ENCODE results near the gene NPLOC4.
A peak's percentile ranks its signal among the peaks of the same experiment; 100 is the strongest.

The NPLOC4 gene

DNA sequence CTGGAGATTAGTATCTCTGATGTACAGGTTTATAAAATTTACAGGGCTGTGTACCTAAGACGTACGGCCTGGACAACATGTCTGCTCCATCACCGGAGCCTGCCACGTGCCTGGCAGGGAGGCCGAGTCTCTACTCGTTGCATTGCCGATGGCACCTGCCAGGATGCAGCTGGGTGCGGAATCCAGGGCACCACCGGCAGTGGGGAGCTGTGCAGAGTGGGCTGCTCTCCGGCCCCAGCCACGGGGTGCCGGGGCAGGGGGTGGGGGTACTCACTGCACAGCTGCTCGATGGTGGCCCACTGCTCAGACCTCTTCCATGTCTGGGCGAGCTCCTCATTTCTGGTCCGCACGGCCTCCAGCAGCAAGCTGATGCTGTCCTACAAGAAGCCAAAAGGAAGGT, 71.7 kb downstream of the NPLOC4 start:
- no peak for DNase-seq (ENCODE audit: low read depth)

DNA sequence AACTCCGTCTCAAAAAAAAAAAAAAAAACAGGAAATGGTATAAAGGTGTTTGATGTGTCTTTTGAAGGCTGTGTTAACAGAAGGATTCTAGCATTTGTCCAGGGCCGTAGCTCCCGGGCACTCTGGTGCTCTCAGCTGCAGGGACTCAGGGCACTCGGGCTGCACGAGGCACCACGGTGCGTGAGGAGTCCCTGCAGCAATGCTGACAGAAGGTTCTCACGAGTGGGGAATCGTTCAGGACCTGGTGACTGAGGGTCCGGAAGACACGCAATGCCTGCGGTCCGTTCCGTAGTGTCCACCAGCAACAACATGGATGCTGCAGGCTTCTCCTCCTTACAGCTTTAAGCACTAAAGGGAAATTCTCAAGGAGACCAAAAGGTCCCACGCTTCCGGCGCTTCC, 72.1 kb downstream of the NPLOC4 start:
- DNase-seq (ENCODE audit: low read depth): no peak

DNA sequence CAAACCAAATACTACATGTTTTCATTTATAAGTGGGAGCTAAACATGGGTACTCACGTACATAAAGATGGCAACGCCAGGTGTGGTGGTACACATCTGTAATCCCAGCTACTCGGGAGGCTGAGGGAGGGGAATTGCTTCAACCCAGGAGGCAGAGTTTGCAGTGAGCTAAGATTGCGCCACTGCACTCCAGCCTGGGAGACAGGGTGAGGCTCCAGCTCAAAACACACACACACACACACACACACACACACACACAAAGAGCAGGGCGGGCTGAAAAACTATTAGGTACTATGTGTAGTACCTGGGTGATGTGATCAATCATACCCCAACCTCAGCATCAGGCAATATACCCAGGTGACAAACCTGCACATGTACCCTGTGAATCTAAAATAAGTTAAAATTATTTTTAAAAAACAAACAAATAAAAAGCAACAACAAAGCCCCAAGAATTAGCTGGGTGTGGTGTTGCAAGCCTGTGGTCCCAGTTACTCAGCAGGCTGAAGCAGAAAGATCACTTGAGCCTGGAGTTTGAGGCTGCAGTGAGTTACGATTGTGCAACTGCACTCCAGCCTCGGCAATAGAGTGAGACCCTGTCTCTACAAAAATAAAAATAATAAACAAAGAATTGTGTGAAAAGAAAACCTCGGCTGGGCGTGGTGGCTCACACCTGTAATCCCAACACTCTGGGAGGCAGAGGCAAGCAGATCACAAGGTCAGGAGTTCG, 72.9 kb downstream of the NPLOC4 start:
- peak; percentile 90 for DNase-seq (ENCODE audit: low read depth)

DNA sequence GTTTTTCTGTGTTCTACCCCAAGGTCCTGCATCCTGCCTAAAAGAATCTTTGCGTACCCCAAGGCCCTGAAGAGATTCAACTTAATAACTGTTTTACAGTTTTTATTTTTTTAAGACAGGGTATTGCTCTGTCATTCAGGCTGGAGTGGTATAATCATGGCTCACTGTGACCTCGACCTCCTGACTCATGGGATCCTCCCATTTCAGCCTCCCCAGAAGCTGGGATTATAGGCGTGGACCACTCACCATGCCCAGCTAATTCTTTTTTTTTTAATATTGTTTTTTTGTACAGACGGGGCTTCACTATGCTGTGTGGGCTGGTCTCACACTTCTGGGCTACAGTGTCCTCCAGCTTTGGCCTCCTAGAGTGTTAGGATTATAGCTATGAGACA, 75.4 kb downstream of the NPLOC4 start:
- no peak for DNase-seq (ENCODE audit: low read depth)

DNA sequence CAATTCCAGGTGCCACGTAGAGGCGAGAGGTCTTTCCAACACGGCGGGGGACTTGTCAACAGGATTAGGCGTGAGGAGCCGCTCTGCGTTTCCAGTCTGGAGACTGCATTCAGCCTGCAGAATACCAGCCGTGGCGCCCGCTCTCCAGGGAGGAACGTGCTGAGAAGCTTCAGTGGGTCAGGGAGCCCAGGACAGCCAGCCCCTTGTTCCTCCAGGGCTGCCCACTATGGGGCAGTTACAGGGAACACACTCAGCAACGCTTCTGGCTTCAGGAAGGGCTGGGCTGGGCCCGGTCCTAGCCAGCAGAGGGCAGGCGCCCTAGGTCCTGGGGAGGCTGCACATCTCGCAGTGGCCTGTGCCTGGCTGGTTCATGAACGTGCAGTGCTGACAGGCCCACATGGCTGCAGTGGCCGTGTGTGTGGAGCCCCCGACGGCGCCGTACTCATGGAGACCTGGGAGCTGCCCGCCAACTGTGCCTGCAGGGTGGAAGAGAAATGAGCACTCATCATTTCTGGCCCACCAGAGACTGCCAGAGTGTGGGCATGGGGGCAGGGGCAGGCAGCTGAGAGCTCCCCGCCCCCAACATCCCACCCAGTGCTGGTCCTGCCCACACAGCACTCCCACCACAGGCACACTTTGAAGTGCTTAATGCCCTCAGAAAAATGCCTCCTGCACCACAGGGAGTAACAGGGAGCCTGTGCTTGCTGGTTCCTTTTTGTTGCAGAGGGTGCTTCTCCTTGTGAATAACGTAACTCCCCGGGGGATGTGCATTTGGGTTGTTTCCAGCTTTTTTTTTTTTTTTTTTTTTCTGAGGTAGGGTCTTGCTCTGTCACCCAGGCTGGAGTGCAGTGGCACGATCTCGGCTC, 77.7 kb downstream of the NPLOC4 start:
- DNase-seq (ENCODE audit: low read depth): no peak

DNA sequence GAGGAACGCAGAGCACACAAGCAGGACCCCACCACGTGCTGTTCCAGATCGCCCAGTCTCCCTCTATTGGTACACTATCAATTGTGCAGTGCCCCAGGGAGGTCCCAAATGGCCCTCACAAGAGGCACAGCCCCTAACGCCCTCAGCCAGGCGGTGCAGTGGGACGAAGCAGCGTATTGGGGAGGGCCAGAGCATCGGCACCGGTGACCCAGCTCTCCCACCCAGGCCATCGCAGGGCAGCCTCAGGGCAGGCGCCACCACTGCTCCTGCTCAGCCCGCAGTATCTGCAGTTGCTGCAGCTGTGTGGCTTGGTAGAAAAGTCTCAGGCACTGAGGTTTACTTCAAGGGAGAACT, 78.8 kb downstream of the NPLOC4 start:
- DNase-seq (ENCODE audit: low read depth): no peak

DNA sequence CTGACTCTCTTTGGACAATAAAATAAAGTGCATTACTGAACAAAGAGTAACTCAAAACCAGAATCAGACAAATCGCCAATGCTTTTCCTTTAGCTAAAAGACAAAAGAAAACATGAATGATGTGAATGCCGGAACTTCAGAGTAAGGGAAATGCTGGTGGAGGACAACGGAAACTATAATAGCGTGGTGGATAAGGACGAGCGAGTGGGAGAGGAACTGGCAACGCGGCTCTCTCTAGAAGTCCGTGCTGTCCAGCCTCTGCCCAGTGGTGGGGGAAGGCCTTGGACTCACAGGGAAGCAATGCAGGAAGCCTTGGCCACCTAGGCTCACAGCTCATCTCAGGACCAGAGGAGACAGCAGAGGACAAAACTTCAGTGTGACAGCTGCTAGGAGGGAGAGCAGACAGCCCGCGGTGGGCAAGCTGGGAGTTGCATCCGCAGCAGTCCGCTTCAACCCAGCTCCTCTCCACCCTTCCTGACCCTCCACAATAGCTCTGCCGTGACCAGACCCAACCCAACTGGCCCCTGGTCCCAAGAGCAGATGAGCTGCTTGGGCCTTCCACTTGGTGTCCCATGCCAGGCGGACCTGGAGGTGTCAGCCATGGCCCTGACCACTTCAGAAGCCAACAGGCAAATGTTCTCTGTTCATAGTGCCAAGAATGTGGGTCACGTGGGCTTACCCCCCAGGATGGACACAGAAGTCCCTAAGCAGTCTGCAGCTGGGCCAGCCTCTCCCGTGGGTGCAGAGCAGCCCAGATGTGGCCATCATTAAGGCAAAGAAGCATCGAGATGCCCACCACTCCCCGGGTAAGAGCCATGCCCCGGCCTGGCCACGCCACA, 79.4 kb downstream of the NPLOC4 start:
- no peak for DNase-seq (ENCODE audit: low read depth)

DNA sequence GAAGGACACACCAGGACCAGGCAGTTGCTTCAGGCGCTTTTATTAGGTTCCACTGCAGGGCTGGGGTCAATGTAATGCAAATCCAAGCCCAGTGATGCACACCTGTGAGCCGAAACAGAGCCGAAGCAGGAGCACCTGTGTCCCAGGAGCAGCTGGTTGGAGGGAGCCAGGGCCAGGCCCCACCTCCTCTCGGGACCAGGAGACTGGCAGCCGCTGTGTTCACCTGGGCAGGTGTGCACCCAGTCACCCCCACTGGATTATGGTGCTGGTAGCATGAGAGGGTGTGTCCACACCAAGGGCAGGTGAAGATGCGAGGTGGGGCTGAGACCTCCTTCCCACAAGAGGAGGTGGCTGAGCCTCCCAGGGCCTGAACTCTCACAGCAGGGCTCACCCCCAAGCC, 80.0 kb downstream of the NPLOC4 start:
- no peak for DNase-seq (ENCODE audit: low read depth)

DNA sequence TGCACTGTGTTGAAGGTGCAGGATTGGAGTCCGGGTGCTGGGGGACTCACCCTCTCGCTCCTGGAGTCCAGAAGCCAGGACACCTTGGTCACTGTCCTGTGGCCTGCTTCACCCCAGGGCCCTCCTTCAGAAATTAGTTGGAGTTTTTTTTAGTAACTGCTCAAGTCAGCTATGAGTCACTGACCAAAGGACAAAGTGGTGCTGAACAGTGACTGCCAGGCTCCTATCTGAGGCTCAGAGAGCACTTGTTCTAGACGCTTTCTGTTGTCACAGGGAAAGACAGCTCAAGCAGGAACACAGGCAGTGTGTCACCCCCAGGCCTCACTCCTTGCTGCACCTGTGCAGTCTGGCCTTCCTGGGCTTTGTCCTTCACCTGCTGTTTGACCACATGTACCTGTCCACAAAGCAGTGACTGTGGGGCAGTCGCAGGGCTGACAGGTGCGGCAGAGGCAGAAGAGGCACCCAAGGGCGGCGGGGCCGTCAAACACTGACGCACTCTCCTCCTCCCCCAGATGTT, 80.7 kb downstream of the NPLOC4 start:
- DNase-seq (ENCODE audit: low read depth): no peak

DNA sequence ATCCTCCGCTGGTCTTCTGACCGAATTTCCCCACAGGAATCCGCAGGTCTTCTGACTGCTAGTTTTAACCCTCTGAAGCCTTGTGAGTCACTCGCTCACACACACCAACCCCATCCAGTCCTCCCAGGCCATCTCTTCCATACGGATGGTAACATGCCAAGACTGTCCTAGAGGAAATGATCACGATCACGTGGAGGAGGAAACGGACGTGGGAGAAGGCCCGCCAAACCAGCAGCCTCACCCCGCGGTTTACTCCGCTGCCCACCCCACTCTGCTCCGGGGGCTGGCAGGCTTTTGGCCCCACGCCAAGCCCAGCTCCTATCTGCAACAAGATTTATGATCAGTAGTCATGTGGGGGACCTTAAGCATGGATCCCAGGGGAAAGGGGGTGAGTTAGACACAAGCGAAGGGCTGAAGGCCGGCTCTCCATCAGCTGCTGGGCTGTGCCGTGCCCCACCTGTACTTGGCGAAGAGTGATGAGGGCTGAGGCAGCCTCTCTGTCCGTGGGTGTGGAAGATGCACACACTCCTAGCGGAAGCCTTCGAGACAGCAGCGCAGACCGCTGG, 83.2 kb downstream of the NPLOC4 start:
- DNase-seq (ENCODE audit: low read depth): peak; percentile 75

DNA sequence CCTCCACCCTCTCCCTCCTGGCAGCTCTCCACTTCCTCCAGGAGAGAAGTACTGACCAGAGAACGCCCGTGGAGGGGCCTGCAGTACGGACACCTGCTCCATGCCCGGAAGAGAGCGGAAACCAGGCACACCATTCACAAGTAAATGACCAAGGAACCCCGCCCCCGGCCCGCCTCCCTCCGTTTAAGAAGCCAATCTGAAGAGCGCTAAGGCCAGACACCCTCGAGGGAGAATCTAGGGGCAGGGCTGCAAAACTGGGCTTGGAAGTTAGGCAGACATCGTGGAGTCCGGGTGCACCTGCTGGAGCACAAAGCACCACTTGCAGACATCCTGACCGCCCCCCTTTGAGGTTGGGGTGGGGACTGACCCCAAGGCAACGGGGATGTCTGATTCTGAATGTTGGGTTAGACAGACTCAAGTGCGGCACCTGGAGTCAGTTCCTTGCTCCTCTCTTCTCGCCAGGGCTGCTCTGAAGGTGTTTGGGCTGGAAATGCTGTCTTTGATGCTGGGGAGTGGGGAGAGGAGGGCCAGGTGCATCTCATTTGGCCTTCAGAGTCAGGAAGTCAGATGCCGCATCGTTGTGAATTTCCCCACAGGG, 83.8 kb downstream of the NPLOC4 start:
- peak; percentile 74 for DNase-seq (ENCODE audit: low read depth)

DNA sequence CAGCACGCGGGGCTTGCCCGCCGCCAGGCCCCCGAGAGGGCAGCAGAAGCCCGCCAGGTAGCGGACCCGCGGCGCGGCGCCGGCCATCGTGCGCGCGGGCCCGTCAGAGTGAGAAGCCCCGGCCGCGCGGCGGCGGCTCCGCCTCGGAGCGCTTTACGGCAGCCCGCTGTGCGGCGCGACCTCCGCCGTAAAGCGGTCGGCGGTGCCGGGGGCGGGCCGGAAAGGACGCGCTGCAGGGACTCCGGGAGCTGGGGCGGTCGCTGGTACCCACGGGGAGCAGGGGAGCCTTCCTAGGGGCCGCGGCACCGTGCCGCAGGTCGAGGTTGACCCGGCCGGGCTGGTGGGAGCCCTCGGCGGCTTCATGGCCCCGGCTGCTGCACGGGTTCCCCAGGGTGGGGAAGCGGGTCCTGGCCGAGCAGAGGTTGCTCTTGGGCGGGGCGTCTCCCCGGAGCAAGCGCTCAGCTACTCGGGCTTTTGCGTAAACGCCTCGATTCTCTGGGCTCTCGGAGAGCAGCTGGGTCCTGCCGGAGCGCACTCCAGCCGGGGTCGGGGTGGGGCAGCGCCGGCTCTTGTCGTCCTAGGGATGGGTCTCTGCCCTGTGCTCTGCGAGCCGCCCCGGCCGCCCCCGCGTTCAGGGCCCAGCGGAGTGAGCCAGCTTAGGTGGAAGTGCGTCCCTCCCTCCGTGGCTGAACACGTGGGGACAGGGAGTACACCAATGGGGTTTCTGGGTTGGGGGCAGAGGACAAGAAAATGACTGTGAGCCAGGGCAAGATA, 84.5 kb downstream of the NPLOC4 start, which contains the start of gene FAAP100:
FAAP100 (minus strand) TSS at position 110 of the 774 bp plus-strand sequence; CDS start at position 87, 23 bp downstream.
- DNase-seq (ENCODE audit: low read depth): peak; percentile 80

DNA sequence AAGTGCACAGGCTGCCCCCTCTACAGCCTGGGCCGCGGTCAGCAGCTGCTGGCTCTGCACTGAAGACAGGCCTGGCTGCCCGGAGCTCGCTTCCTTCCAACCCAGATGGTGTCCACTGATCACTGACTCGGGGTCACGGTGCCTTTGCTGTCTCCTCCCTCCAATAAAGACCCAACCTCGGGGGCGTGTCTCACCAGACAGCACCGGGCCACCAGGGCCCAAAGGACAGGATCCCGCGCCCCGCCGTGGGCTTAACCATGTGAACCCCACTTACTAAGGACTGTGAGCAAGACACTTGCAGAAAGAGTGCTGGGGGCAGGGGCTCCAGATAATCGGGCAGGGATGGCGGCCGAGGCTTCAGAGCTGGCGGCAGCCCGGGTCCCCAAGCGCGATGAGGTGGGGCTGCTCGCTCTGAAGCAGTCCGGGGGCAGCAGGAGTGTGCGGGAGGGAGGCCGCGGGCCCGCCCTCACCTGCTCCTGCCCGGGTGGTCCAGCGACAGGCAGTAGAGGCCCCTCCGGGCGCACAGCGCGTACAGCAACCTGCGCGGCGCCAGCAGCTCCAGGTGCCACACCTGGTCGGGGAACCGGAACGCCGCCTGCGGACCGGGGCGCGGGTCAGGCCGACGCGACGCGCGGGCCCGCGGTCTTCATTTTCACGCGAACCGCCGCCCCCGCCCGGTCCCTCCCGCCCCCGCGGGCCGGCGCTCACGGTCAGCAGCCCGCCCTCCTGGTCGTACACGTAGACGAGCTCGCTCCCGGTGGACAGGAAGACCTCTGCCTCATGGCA, 85.3 kb downstream of the NPLOC4 start:
- peak; percentile 33 for DNase-seq (ENCODE audit: low read depth)

DNA sequence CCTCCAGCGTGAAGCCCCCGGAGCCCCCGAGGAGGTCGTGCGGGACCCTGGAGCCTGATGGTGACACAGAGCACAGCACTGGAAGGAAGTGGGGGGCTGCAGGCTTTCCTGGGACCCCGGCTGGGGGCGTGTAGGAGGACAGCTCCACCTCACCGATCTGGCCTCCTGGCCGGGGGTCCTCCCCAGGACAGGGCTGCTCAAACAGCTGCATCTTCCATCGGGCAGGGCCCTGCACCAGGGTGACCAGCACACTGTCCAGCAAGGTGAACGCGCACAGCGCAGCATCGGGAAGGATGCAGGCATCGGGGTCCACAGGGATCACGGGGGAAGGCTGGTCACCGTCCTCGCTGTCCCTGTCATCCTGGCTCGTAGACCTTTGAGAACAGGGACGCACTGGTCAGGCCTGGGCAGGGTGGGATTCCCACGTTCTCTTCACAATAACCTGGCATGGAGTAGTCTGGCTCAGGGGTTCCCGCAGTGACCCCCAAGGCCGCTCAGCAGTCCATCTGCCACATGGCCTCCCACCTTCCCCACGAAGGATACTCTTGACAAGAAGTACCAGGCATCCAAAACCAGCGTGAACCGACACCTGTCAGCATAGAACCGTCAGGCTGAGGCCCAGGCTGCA, 86.0 kb downstream of the NPLOC4 start:
- no peak for DNase-seq (ENCODE audit: low read depth)

DNA sequence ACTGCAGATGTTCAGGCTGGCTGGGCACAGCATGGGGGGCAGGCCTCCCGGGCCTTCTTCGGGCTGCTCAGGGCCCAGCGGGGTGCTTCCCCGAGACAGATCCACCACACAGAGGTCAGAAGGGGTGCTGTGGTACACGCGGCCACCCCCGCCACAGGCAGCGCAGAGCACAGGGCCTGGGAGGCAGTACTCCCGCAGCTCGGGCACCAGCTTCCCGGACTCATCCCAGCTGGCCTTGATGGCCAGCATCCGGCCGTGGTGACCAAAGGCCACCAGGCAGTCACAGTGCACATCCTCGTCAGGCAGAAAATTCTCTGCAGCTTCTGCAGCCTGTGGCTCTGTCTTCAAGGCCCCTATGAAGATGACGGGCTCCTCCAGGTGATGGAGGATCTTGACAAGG, 86.6 kb downstream of the NPLOC4 start:
- no peak for DNase-seq (ENCODE audit: low read depth)

DNA sequence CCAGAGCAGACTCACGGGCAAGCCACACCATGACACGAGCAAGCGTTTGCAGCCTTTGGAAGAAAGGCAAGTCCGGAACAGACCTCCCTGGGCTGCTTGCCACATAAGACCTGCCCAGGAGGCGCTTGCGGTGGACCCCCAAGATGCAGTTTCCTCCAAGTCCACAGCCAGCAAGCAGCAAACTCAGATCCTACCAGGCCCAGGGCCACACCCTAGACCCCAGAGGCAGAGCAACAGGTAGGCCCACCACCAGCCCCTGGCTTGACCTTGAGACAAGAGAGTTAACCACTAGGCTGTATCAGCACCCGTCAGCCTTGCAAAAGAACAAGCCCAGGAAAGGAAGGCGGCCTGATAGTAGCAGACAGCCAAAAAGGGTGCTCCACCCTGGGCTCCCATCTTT, 87.1 kb downstream of the NPLOC4 start:
- DNase-seq (ENCODE audit: low read depth): no peak

DNA sequence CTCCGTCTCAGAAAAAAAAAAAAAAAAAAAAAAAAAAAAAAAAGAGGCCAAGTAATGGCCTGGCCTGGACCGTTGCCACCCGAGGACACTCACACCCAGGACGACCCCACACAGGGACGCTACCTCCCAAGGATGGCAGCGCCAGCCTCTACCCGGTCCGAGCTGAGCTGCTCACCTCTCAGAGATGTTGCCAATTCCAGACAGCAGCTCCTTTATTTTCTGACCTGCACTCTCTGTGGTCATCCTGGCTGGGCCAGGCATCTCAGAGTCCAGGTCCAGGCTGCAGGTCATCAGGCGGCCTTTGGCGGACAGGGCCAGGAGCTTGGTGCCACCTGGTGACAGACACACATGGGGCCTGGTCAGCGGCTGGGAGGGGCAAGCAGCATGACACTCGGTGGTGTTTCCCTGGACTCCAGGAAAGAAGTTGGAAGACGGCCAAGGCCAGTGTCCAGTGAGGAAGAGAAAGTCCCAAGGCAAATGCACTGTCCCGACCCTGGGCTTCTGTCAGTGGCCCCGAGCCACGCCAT, 87.8 kb downstream of the NPLOC4 start:
- no peak for DNase-seq (ENCODE audit: low read depth)

DNA sequence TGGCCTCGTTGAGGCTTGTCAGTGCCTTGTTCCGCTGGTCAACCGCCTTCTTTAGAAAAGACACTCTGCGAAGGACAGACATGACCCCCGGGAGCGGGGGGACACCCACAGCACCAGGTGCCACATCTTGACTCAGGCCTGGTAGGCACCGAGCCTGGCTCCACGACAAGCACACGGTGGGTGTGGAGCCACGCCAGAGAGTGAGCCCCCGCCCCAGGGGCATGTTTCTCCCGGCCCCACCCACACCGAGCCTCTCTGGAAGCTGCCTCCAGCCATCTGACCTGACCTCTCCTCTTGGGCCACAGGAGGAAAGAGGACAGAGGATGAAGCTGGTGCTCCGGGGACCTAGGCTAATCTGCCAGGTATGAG, 89.3 kb downstream of the NPLOC4 start:
- no peak for DNase-seq (ENCODE audit: low read depth)

DNA sequence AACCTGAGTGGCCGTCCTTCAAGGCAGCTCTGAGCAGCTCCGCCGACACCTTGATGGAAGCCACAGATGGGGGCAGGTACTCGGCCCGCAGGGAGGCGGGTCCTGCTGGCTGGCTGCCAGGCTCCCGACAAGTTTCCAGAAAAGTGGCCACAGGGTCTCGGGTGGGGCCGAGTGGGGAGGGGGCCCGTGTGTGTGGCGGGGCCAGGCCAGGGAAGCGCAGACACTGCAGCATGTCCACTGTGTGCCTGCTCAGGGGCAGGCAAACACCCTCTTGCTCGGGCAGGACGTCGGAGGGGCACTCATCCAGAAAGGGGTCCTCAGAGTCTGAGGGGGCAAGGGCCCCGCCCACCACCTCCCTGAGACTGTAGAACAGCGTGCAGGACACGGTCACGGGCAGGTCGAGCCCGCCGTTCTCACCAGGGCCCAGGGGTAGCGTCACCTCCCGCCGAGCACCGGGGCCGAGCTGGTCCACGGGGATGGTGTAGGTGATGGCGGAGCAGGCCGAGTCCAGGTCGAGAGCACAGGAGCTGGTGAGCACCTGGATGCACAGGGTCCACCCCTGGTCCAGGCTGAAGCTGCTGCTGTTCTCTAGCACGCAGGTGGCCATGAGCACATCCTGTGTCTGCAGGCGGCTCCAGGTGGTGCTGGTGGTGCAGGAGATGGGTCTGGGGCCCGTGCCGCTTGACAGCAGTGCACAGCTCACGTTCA, 89.9 kb downstream of the NPLOC4 start:
- no peak for DNase-seq (ENCODE audit: low read depth)
